ENCODE results near the gene SYNDIG1. TPM values are rescaled to one million over a fixed set of nuclear protein-coding genes. Genes with fewer than 3 reads are reported as not detected.

SYNDIG1 gene
- total and polyA plus RNA-seq, 4 donors = 0.20 to 5.0 (median 0.63) TPM

DNA sequence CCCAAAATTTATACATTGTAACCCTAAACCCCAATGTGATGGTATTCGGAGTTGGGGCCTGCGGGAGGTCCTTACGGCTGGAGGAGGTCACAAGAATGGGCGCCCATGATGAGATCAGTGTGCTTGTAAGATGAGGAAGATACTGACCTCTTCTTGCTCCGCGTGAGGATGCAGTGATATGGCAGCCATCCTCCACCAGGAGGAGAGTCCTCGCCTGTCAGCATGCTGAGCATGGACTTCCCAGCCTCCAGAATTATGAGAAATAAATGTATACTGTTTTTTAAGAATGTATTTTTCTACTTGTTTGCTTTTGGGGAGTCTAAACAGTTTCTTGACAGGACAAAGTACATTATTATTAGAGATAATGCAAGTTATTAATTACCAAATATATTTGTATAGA is 8.7 kb upstream of the SYNDIG1 start:
- H3K36me3 ChIP-seq (ENCODE audit: control insufficient read depth in 4 of 4, insufficient read depth in 4 of 4, low read length in 4 of 4) = no peaks in the 10 kb centered on the region
- no peaks in the 10 kb centered on the region for H3K27me3 ChIP-seq (ENCODE audit: control insufficient read depth in 3 of 3, insufficient read depth in 3 of 3, low read length in 2 of 3)

DNA sequence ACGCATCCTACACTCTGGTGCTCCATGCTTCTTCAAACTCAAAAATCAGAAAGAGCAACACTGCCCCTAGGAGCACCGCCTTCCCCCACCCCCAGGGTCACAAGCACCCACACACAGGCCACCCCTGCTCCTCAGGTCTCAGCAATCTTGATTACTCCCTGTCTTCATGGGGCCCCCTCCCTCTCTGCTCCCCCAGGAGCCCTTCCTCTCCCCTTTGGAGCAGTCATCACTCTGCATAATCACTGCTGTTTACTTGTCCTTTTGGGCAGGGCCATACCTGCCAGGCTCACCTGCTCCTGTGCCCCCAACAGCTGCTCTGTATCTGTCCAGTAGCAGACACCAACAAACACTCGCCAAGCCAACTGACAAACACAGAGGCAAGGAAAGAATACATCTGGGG is 7.6 kb upstream of the SYNDIG1 start:
- H3K4me3 ChIP-seq = no peak overlapping the region
- no peak for ATAC-seq (ENCODE audit: insufficient read depth, low FRiP score)
- DNase-seq = no peak
- TF ChIP-seq, protein P1, sequence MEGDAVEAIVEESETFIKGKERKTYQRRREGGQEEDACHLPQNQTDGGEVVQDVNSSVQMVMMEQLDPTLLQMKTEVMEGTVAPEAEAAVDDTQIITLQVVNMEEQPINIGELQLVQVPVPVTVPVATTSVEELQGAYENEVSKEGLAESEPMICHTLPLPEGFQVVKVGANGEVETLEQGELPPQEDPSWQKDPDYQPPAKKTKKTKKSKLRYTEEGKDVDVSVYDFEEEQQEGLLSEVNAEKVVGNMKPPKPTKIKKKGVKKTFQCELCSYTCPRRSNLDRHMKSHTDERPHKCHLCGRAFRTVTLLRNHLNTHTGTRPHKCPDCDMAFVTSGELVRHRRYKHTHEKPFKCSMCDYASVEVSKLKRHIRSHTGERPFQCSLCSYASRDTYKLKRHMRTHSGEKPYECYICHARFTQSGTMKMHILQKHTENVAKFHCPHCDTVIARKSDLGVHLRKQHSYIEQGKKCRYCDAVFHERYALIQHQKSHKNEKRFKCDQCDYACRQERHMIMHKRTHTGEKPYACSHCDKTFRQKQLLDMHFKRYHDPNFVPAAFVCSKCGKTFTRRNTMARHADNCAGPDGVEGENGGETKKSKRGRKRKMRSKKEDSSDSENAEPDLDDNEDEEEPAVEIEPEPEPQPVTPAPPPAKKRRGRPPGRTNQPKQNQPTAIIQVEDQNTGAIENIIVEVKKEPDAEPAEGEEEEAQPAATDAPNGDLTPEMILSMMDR (IDR thresholded peaks at IDR 0.05; ENCODE audit: control extremely low read depth, extremely low read depth) = no peak
- peaks cover 0 to 2% (median 0%) of the 10 kb centered on the region in 4 donors for H3K9me3 ChIP-seq (ENCODE audit: control insufficient read depth in 4 of 4, insufficient read depth in 3 of 4, low read length in 3 of 4)
- no peak overlapping the region for H3K27ac ChIP-seq (ENCODE audit: low read depth in 1 of 2, low read length in 1 of 2)
- no peaks in the 10 kb centered on the region for H3K36me3 ChIP-seq (ENCODE audit: control insufficient read depth in 4 of 4, insufficient read depth in 4 of 4, low read length in 4 of 4)
- peaks cover 0 to 4% (median 0%) of the 10 kb centered on the region in 3 donors for H3K27me3 ChIP-seq (ENCODE audit: control insufficient read depth in 3 of 3, insufficient read depth in 3 of 3, low read length in 2 of 3)
- no peak overlapping the region for H3K9ac ChIP-seq (ENCODE audit: insufficient read depth in 1 of 2, low read length in 2 of 2)
- H3K4me1 ChIP-seq (ENCODE audit: control insufficient read depth in 5 of 5, insufficient read depth in 5 of 5, low read length in 5 of 5) = peaks cover 0 to 18% (median 0%) of the 10 kb centered on the region in 5 donors
- WGBS, 2 donors = 91 to 96% methylated on average over 3 of the region's 3 CpGs

More for the DNA sequence above, 8.7 kb upstream of the SYNDIG1 start:
- TF ChIP-seq, protein P1 (IDR thresholded peaks at IDR 0.05; ENCODE audit: control extremely low read depth, extremely low read depth) = no peak
- peaks cover 0 to 15% (median 0%) of the 10 kb centered on the region in 5 donors for H3K4me1 ChIP-seq (ENCODE audit: control insufficient read depth in 5 of 5, insufficient read depth in 5 of 5, low read length in 5 of 5)
- ATAC-seq (ENCODE audit: insufficient read depth, low FRiP score) (no peak), DNase-seq (no peak)
- H3K9ac ChIP-seq (ENCODE audit: insufficient read depth in 1 of 2, low read length in 2 of 2) = no peak overlapping the region
- no peak overlapping the region for H3K4me3 ChIP-seq
- no peak overlapping the region for H3K27ac ChIP-seq (ENCODE audit: low read depth in 1 of 2, low read length in 1 of 2)
- peaks cover 0 to 2% (median 0%) of the 10 kb centered on the region in 4 donors for H3K9me3 ChIP-seq (ENCODE audit: control insufficient read depth in 4 of 4, insufficient read depth in 3 of 4, low read length in 3 of 4)
- 91 to 92% methylated on average over 7 of the region's 7 CpGs for WGBS, 2 donors

DNA sequence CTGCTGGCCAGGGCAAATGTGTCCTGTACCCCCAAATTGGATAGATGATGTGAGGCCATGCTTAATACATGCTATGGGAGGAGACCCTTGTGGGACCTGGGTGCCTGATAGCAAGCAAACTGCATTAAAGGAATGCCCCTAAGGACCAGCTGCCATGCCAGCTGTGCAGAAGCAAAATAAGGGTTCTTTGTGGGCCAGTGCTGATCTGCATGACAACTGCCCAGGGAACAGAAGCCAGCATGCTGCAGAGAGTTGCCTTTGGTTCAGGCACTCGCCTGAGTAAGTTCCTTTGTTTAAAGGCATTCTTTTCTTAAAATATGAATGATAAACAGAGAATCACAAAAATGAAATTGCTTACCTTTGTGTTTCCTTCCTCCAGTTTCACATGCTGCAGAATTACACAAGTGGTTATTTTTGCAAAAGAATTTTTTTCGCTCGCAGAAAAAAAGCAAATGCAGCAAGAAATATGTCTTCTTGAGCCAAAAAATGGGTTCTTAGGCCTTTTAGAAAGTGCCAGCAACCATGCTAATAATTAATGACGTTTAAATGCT is 6.9 kb upstream of the SYNDIG1 start:
- WGBS, 2 donors = 49 to 62% methylated on average over 4 of the region's 4 CpGs
- Histone ChIP-seq H3K4me3 (no peak overlapping the region), H3K27ac (ENCODE audit: low read depth in 1 of 2, low read length in 1 of 2) (no peak overlapping the region), H3K9ac (ENCODE audit: insufficient read depth in 1 of 2, low read length in 2 of 2) (no peak overlapping the region), H3K27me3 (ENCODE audit: control insufficient read depth in 3 of 3, insufficient read depth in 3 of 3, low read length in 2 of 3) (peaks cover 0 to 9% (median 0%) of the 10 kb centered on the region in 3 donors), H3K9me3 (ENCODE audit: control insufficient read depth in 4 of 4, insufficient read depth in 3 of 4, low read length in 3 of 4) (peaks cover 0 to 2% (median 0%) of the 10 kb centered on the region in 4 donors), H3K4me1 (ENCODE audit: control insufficient read depth in 5 of 5, insufficient read depth in 5 of 5, low read length in 5 of 5) (peaks cover 0 to 18% (median 0%) of the 10 kb centered on the region in 5 donors), H3K36me3 (ENCODE audit: control insufficient read depth in 4 of 4, insufficient read depth in 4 of 4, low read length in 4 of 4) (no peaks in the 10 kb centered on the region)
- DNase-seq = no peak
- TF ChIP-seq, protein P1 (IDR thresholded peaks at IDR 0.05; ENCODE audit: control extremely low read depth, extremely low read depth) = no peak
- ATAC-seq (ENCODE audit: insufficient read depth, low FRiP score) = no peak

DNA sequence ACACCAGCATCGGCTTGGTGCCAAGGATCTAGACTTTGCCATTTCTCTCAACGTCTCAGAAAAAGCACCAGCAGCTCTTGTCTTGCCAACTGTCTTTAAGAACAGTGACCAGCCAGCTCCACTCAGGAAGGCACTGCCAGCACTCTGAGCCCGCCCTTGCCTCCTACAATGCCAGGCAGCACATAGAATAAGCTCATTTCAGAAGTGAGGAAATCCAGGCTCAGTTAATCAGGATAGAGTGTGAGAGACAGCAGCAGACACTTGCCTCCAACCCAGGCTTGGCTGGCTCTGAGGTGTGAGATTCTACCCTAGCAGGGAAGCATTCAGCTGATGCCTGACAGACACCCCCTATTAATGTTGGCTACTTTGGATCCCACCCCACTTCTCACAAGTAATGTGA is 4.3 kb upstream of the SYNDIG1 start:
- peaks cover 0 to 26% (median 2%) of the 10 kb centered on the region in 5 donors for H3K4me1 ChIP-seq (ENCODE audit: control insufficient read depth in 5 of 5, insufficient read depth in 5 of 5, low read length in 5 of 5)
- WGBS, 2 donors = 84 to 89% methylated on average over 3 of the region's 3 CpGs
- DNase-seq (no peak), ATAC-seq (ENCODE audit: insufficient read depth, low FRiP score) (no peak)
- no peak overlapping the region for H3K9ac ChIP-seq (ENCODE audit: insufficient read depth in 1 of 2, low read length in 2 of 2)
- TF ChIP-seq, protein P1 (IDR thresholded peaks at IDR 0.05; ENCODE audit: control extremely low read depth, extremely low read depth) = no peak
- H3K4me3 ChIP-seq = no peak overlapping the region
- H3K27me3 ChIP-seq (ENCODE audit: control insufficient read depth in 3 of 3, insufficient read depth in 3 of 3, low read length in 2 of 3) = peaks cover 5 to 27% (median 11%) of the 10 kb centered on the region in 3 donors
- no peaks in the 10 kb centered on the region for H3K9me3 ChIP-seq (ENCODE audit: control insufficient read depth in 4 of 4, insufficient read depth in 3 of 4, low read length in 3 of 4)
- H3K27ac ChIP-seq (ENCODE audit: low read depth in 1 of 2, low read length in 1 of 2) = no peak overlapping the region
- no peaks in the 10 kb centered on the region for H3K36me3 ChIP-seq (ENCODE audit: control insufficient read depth in 4 of 4, insufficient read depth in 4 of 4, low read length in 4 of 4)

Data from lung (tissue), 12 donors.